ENCODE measurements around the gene ELOVL5.

GRCh38 chr6:53310771-53311585 is 37.8 kb downstream of the ELOVL5 start:
- TF ChIP-seq MXI1 (IDR thresholded peaks at IDR 0.05; ENCODE audit: low read depth, low read length), result no peak
- no peak for TF ChIP-seq USF2 (IDR thresholded peaks at IDR 0.05; ENCODE audit: borderline replicate concordance, low read depth, low read length)
- TF ChIP-seq POLR2AphosphoS5 (IDR thresholded peaks at IDR 0.05; ENCODE audit: low read depth, low read length), result no peak
- TF ChIP-seq USF1 (IDR thresholded peaks at IDR 0.05; ENCODE audit: borderline replicate concordance, low read depth), result no peak
- no peak for TF ChIP-seq EP300 (IDR thresholded peaks at IDR 0.05; ENCODE audit: borderline replicate concordance in 1 of 2, low read depth in 1 of 2, low read length in 1 of 2)
- no peak for TF ChIP-seq CHD2 (IDR thresholded peaks at IDR 0.05; ENCODE audit: low read length, partially characterized antibody)
- no peak for TF ChIP-seq ELF1 (IDR thresholded peaks at IDR 0.05)
- no peak for TF ChIP-seq CTCF (IDR thresholded peaks at IDR 0.05)
- no peak for TF ChIP-seq RFX5 (IDR thresholded peaks at IDR 0.05; ENCODE audit: low read length)
- no peak for TF ChIP-seq ZBTB33 (IDR thresholded peaks at IDR 0.05; ENCODE audit: borderline replicate concordance, low read depth)

All from SK-N-SH (cell line).